Stimulated activated CD8-positive, alpha-beta memory T cell treated with anti-CD3 and anti-CD28 coated beads, Interleukin-4, amount 100 ng/mL, for 1 hour (primary cell): ENCODE measurements around the gene KLHL10.
A peak's percentile ranks its signal among the peaks of the same experiment; 100 is the strongest.
"Not testable (repeated sequence)": the region's sequence is repeated elsewhere in the genome, so short reads cannot be mapped to it uniquely, and the experiment has no call there.

ENCODE experiments used
- DNase-seq, 2 donors: peaks; one replicate each; pipeline ENCODE4 v3.0.0-alpha.2; 2020; ENCODE audit warnings: low read depth in 2 of 2, low spot score in 1 of 2

Gene KLHL10

GRCh38 chr17:41849251-41849990 lies 11.8 kb downstream of the KLHL10 start:
- no peak for DNase-seq

GRCh38 chr17:41851382-41851781 lies 13.8 kb downstream of the KLHL10 start:
- DNase-seq, result not testable (repeated sequence)

GRCh38 chr17:41860254-41860931 lies 22.8 kb downstream of the KLHL10 start:
- no peak for DNase-seq

- DNase-seq, result no peak
These were observed 25.6 kb downstream of the KLHL10 start for GRCh38 chr17:41863074-41863848.

GRCh38 chr17:41864498-41864835 lies 26.8 kb downstream of the KLHL10 start:
- DNase-seq, result peak in 1 of 2 donors; percentile 27

- DNase-seq, result peak; percentile 67 to 68
These were observed 27.4 kb downstream of the KLHL10 start, which contains the start of gene KLHL11 for GRCh38 chr17:41864836-41865595. KLHL11 (minus strand) TSS chr17:41865423; CDS start chr17:41865370, 53 bp downstream.

GRCh38 chr17:41865596-41865893 lies 27.9 kb downstream of the KLHL10 start:
- DNase-seq, result no peak

GRCh38 chr17:41868568-41868967 lies 30.9 kb downstream of the KLHL10 start:
- DNase-seq, result no peak

- no peak for DNase-seq
These were observed 31.8 kb downstream of the KLHL10 start for GRCh38 chr17:41869426-41869825.

- DNase-seq, result no peak
These were observed 32.5 kb downstream of the KLHL10 start for GRCh38 chr17:41870097-41870496.

- DNase-seq, result no peak
These were observed 33.0 kb downstream of the KLHL10 start for GRCh38 chr17:41870627-41871026.

- DNase-seq, result no peak
These were observed 34.2 kb downstream of the KLHL10 start for GRCh38 chr17:41871789-41872188.

GRCh38 chr17:41873559-41874292 lies 36.1 kb downstream of the KLHL10 start:
- DNase-seq, result no peak

- DNase-seq, result not testable (repeated sequence)
These were observed 36.7 kb downstream of the KLHL10 start for GRCh38 chr17:41874293-41874670.

GRCh38 chr17:41880130-41880529 lies 42.5 kb downstream of the KLHL10 start:
- no peak for DNase-seq

GRCh38 chr17:41882756-41883155 lies 45.1 kb downstream of the KLHL10 start:
- DNase-seq, result no peak

GRCh38 chr17:41885733-41886132 lies 48.1 kb downstream of the KLHL10 start:
- DNase-seq, result no peak

- DNase-seq, result no peak
These were observed 50.8 kb downstream of the KLHL10 start for GRCh38 chr17:41888332-41888965.

- no peak for DNase-seq
These were observed 53.8 kb downstream of the KLHL10 start for GRCh38 chr17:41891135-41892020.
